PFSK-1 (cell line): Measurements from ENCODE around the gene SPTLC2.

Experiments used
- FOXP2 ChIP-seq: optimal IDR thresholded peaks from 2 replicates; pipeline ENCODE3; 2011; ENCODE audit warnings: borderline replicate concordance, control low read depth, inconsistent platforms; ENCODE audit not compliant: insufficient read depth; ENCODE audit errors: extremely low read length, extremely low read depth
- POLR2AphosphoS5 ChIP-seq: IDR thresholded peaks from 2 replicates; pipeline ENCODE4 v1.6.1; 2012; ENCODE audit warnings: low read depth, mild to moderate bottlenecking, control low read depth, low read length, moderate library complexity
- REST ChIP-seq, 2 experiments: IDR thresholded peaks; 2 replicates each; pipeline versions ENCODE4 v1.6.1 to v1.8.0; 2011 to 2012; ENCODE audit warnings: low read depth in 2 of 2, low read length in 2 of 2, control low read depth in 1 of 2, inconsistent platforms in 1 of 2, mild to moderate bottlenecking in 1 of 2, moderate library complexity in 1 of 2; ENCODE audit not compliant: insufficient read depth in 1 of 2
- SIN3A ChIP-seq: IDR thresholded peaks from 2 replicates; pipeline ENCODE4 v1.6.1; 2012; ENCODE audit warnings: mild to moderate bottlenecking, low read length, moderate library complexity, borderline replicate concordance; ENCODE audit not compliant: insufficient read depth
- TAF1 ChIP-seq: IDR thresholded peaks from 2 replicates; pipeline ENCODE4 v1.6.1; 2012; ENCODE audit warnings: low read length, control low read depth, borderline replicate concordance; ENCODE audit not compliant: insufficient read depth

- TF ChIP-seq TAF1 (no peak), POLR2AphosphoS5 (no peak), REST (IDR thresholded peaks at IDR 0.05; ENCODE audit: insufficient read depth in 1 of 2, low read depth in 2 of 2, low read length in 2 of 2) (no peak), SIN3A (no peak), FOXP2 (no peak)
Measured at GRCh38 chr14:77648520-77649200, 32.2 kb upstream of the SPTLC2 start.
